Peyer's patch (tissue), 4 donors: Measurements from ENCODE around the gene OXLD1. TPM values are rescaled to one million over a fixed set of nuclear protein-coding genes. Genes with fewer than 3 reads are reported as not detected.
"Not testable (repeated sequence)": the region's sequence is repeated elsewhere in the genome, so short reads cannot be mapped to it uniquely, and the experiment has no call there.

Experiments
- DNase-seq, 3 donors: peaks; one replicate each; pipeline ENCODE4 v3.0.0-alpha.2; 2017 to 2019
- H3K27ac ChIP-seq, 4 donors: fragments of 200-600 bp; sonication (generic); one replicate each; pipeline ENCODE4 v1.5.1; 2016 to 2019
- H3K27me3 ChIP-seq, 2 donors: fragments of 200-600 bp; sonication (generic); one replicate each; pipeline ENCODE4 v1.5.1; 2019
- H3K36me3 ChIP-seq, 3 donors: fragments of 200-600 bp; sonication (generic); one replicate each; pipeline ENCODE4 v1.5.1; 2016 to 2019
- H3K4me1 ChIP-seq, 4 donors: fragments of 200-600 bp; sonication (generic); one replicate each; pipeline ENCODE4 v1.5.1; 2016 to 2019
- H3K4me3 ChIP-seq, 4 donors: fragments of 200-600 bp; sonication (generic); 1 replicate in 3 of 4; 2 replicates in 1 of 4; pipeline ENCODE4 v1.5.1; 2016 to 2019; ENCODE audit warnings: mild to moderate bottlenecking in 1 of 4
- H3K9me3 ChIP-seq, 4 donors: fragments of 200-600 bp; sonication (generic); one replicate each; pipeline ENCODE4 v1.5.1; 2016 to 2019; ENCODE audit warnings: mild to moderate bottlenecking in 1 of 4
- POLR2A ChIP-seq, 2 donors: fragments of 450-650 bp; IDR thresholded peaks; one replicate each; pipeline ENCODE4 v1.5.1; 2017; ENCODE audit warnings: antibody characterized with exemption in 2 of 2, mild to moderate bottlenecking in 2 of 2, moderate library complexity in 2 of 2
- total RNA-seq, 4 donors: library from RNA; depleted of rRNA; stranded (reverse); fragments of >200 nt; gene quantifications; one replicate each; pipeline ENCODE4 v1.1.0, GENCODE V29; 2016
- TF ChIP-seq, protein P1 (sequence below), 6 experiments: fragments of 450-650 bp in 4 of 6; fragments of 200-600 bp in 2 of 6; sonication (generic) in 1 of 6; IDR thresholded peaks; one replicate each; pipeline ENCODE4 v1.5.1; 2017 to 2019; ENCODE audit warnings: antibody characterized with exemption in 6 of 6, mild to moderate bottlenecking in 3 of 6, moderate library complexity in 1 of 6

Gene OXLD1
- total RNA-seq, 4 donors from 2014 or later, result 1.7 to 55.4 (median 41.9) TPM

DNA sequence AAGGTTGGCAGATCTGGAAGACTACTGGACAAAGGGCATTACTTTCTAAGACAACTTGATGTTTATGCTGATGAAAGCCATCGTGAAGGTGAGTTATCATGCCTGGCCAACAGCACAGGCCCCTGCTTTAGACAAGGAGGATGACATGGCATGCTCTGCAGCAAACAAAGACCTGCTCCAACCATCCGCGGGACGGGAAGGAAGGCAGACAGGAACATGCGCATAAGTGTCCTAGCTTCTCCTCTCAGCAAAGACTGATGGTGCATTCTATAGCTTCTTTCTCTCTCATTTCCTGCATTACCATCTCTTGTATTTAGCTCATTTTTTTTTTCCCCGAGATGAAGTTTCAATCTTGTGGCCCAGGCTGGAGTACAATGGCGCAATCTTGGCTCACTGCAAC lies 34.9 kb downstream of the OXLD1 start:
- Histone ChIP-seq H3K4me1 (peaks cover 0 to 22% (median 5%) of the 10 kb centered on the region in 4 donors), H3K4me3 (no peak overlapping the region), H3K27me3 (no peaks in the 10 kb centered on the region), H3K9me3 (no peaks in the 10 kb centered on the region), H3K36me3 (peaks cover 0 to 34% (median 0%) of the 10 kb centered on the region in 3 donors), H3K27ac (no peak overlapping the region)
- no peak for DNase-seq
- TF ChIP-seq, protein P1, sequence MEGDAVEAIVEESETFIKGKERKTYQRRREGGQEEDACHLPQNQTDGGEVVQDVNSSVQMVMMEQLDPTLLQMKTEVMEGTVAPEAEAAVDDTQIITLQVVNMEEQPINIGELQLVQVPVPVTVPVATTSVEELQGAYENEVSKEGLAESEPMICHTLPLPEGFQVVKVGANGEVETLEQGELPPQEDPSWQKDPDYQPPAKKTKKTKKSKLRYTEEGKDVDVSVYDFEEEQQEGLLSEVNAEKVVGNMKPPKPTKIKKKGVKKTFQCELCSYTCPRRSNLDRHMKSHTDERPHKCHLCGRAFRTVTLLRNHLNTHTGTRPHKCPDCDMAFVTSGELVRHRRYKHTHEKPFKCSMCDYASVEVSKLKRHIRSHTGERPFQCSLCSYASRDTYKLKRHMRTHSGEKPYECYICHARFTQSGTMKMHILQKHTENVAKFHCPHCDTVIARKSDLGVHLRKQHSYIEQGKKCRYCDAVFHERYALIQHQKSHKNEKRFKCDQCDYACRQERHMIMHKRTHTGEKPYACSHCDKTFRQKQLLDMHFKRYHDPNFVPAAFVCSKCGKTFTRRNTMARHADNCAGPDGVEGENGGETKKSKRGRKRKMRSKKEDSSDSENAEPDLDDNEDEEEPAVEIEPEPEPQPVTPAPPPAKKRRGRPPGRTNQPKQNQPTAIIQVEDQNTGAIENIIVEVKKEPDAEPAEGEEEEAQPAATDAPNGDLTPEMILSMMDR (IDR thresholded peaks at IDR 0.05), result no peak
- no peak for TF ChIP-seq POLR2A (IDR thresholded peaks at IDR 0.05)

DNA sequence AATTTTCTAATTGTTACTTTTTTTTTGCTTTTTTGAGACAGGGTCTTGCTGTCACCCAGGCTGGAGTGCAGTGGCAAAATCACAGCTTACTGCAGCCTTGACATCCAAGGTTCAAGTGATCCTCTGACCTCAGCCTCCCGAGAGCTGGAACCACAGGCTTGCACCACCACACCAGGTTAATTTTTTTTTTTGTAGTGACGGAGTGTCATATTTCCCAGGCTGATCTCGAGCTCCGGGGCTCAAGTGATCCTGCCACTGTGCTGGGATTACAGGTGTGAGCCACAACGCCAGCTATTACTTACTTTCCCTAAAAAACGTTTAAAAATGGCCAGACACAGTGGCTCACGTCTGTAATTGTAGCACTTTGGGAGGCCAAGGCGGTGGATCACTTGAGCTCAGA lies 36.1 kb downstream of the OXLD1 start:
- H3K4me3 ChIP-seq, result no peak overlapping the region
- no peak overlapping the region for H3K27ac ChIP-seq
- H3K27me3 ChIP-seq, result no peaks in the 10 kb centered on the region
- TF ChIP-seq, protein P1 (IDR thresholded peaks at IDR 0.05), result no peak
- TF ChIP-seq POLR2A (IDR thresholded peaks at IDR 0.05), result no peak
- peaks cover 0 to 46% (median 0%) of the 10 kb centered on the region in 3 donors for H3K36me3 ChIP-seq
- H3K4me1 ChIP-seq, result peaks cover 0 to 12% (median 0%) of the 10 kb centered on the region in 4 donors
- no peaks in the 10 kb centered on the region for H3K9me3 ChIP-seq
- no peak for DNase-seq

DNA sequence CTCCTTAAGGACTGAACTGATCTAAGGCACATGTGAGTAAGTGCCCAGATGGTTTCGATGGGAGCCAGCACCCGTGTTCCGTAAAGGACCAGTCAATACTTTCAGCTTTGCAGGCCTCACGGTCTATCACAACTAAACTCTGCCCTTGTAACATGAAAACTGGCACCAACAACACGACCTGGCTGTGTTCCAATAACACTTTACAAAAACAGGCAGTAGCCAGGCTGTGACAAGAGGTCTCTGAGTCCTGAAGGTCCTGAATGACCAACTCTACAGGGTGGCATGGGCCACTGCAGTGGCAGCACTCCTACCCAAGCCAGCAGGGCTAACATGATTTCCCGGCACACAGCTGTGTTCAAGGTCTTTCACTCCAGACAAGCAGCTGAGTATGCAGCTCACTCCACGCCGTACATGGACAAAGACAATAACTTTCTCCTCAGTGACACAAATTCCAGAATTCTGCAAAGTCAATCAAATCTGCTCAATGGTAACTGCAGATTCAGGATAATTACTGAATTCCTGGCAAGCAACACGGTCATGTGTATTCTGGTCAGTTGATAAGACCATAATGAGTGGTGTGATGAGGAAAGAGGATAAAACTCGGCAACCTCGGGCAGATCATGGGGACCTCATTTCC lies 44.8 kb downstream of the OXLD1 start:
- Histone ChIP-seq H3K27me3 (no peaks in the 10 kb centered on the region), H3K36me3 (peaks cover 0 to 84% (median 0%) of the 10 kb centered on the region in 3 donors), H3K9me3 (no peaks in the 10 kb centered on the region), H3K4me1 (no peaks in the 10 kb centered on the region), H3K27ac (no peak overlapping the region), H3K4me3 (no peak overlapping the region)
- no peak for DNase-seq
- TF ChIP-seq POLR2A (IDR thresholded peaks at IDR 0.05), result no peak
- TF ChIP-seq, protein P1 (IDR thresholded peaks at IDR 0.05), result no peak

DNA sequence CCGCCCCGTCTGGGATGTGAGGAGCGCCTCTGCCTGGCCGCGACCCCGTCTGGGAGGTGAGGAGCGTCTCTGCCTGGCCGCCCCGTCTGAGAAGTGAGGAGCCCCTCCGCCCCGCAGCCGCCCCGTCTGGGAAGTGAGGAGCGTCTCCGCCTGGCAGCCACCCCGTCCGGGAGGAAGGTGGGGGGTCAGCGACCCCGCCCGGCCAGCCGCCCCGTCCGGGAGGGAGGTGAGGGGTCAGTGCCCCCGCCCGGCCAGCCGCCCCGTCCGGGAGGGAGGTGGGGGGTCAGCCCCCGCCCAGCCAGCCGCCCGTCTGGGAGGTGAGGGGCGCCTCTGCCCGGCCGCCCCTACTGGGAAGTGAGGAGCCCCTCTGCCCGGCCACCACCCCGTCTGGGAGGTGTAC lies 48.1 kb downstream of the OXLD1 start:
- not testable (repeated sequence) for H3K4me1 ChIP-seq, DNase-seq, H3K4me3 ChIP-seq, H3K27ac ChIP-seq, H3K27me3 ChIP-seq, H3K9me3 ChIP-seq
- peaks cover 0 to 58% (median 0%) of the 10 kb centered on the region in 3 donors for H3K36me3 ChIP-seq

DNA sequence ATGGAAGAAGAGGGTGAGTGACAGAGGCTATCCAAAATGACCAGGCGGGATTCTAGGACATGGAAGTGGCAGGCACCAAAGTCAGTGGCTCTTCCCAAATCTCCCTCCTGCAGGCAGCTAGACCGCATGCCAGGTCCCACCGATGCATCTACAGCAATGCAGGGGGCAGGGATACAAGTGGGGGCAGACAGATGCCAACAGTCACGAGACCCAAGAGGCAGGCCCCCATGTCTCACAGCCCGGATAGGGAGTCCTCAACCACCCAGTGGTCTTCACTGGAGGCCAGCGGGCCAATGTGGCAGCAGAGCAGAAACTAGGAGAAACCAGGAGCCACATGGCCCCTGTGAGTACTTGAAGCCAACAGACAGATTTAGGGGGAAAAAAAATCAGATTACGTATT lies 49.5 kb downstream of the OXLD1 start:
- H3K4me3 ChIP-seq, result no peak overlapping the region
- no peak overlapping the region for H3K27ac ChIP-seq
- no peaks in the 10 kb centered on the region for H3K27me3 ChIP-seq
- peaks cover 0 to 9% (median 0%) of the 10 kb centered on the region in 4 donors for H3K4me1 ChIP-seq
- no peak for DNase-seq
- peaks cover 0 to 56% (median 2%) of the 10 kb centered on the region in 3 donors for H3K36me3 ChIP-seq
- TF ChIP-seq, protein P1 (IDR thresholded peaks at IDR 0.05), result no peak
- no peak for TF ChIP-seq POLR2A (IDR thresholded peaks at IDR 0.05)
- no peaks in the 10 kb centered on the region for H3K9me3 ChIP-seq

DNA sequence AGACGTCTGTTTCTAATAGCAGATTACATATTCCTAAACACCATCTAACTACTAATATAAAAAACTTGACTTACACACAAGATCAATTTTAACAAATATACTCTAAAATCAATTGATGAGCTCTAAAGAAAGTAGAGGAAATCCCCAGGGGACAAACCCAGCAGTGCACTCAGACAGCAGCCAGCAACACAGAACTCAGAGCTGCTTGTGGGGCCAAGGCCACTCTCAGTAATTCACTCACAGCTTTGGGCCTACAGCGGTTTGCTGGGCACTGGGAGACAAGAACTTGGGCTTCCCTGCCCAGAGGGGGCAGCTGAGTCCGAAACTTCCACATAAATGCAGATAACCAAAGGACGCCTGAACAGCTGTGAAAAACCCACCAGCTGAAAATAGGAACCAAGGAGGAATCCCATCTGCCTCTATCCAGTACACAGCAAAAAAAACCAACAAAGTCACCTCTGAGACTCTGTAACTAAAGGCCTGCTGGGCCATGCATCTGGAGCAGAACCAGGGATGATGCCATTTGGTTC lies 50.9 kb downstream of the OXLD1 start:
- Histone ChIP-seq H3K4me1 (peaks cover 0 to 9% (median 0%) of the 10 kb centered on the region in 4 donors), H3K4me3 (no peak overlapping the region), H3K36me3 (peaks cover 0 to 53% (median 2%) of the 10 kb centered on the region in 3 donors), H3K27ac (no peak overlapping the region), H3K27me3 (no peaks in the 10 kb centered on the region), H3K9me3 (no peaks in the 10 kb centered on the region)
- TF ChIP-seq, protein P1 (IDR thresholded peaks at IDR 0.05), result no peak
- TF ChIP-seq POLR2A (IDR thresholded peaks at IDR 0.05), result no peak
- no peak for DNase-seq
